Heart right ventricle (tissue), 16 donors: ENCODE measurements around the gene ABHD17C. TPM values are rescaled to one million over a fixed set of nuclear protein-coding genes. Genes with fewer than 3 reads are reported as not detected.

Experiments used
- ATAC-seq, 8 donors: fragments of 200-7000 bp; cut with Tn5 transposase; one replicate each; pipeline ENCODE4 v1.9.1; 2020; ENCODE audit warnings: mild to moderate bottlenecking in 8 of 8, moderate library complexity in 8 of 8, moderate number of reproducible peaks in 1 of 8
- DNase-seq, 2 donors: peaks; one replicate each; pipeline ENCODE4 v3.0.0-alpha.2; 2020
- H3K27ac ChIP-seq, 10 donors: fragments of 200-600 bp; sonication (generic) in 2 of 10; one replicate each; pipeline versions ENCODE4 v1.5.0 to v1.8.0; 2020 to 2022; ENCODE audit warnings: mild to moderate bottlenecking in 3 of 10
- H3K27me3 ChIP-seq, 7 donors: fragments of 200-600 bp; one replicate each; pipeline ENCODE4 v1.8.0; 2021 to 2022; ENCODE audit warnings: mild to moderate bottlenecking in 2 of 7
- H3K36me3 ChIP-seq, 9 donors: fragments of 200-600 bp; sonication (generic) in 1 of 9; one replicate each; pipeline versions ENCODE4 v1.5.0 to v1.8.0; 2020 to 2022; ENCODE audit warnings: mild to moderate bottlenecking in 2 of 9
- H3K4me1 ChIP-seq, 9 donors: fragments of 200-600 bp; sonication (generic) in 1 of 9; one replicate each; pipeline versions ENCODE4 v1.5.0 to v1.8.0; 2020 to 2022; ENCODE audit warnings: mild to moderate bottlenecking in 4 of 9
- H3K4me3 ChIP-seq, 10 donors: fragments of 200-600 bp; sonication (generic) in 2 of 10; one replicate each; pipeline versions ENCODE4 v1.5.0 to v1.8.0; 2020 to 2022; ENCODE audit warnings: mild to moderate bottlenecking in 7 of 10, moderate library complexity in 2 of 10
- H3K9me3 ChIP-seq, 11 donors: fragments of 200-600 bp in 10 of 11; sonication (generic) in 2 of 11; one replicate each; pipeline versions ENCODE4 v1.5.0 to v1.8.0; 2013 to 2022; ENCODE audit warnings: mild to moderate bottlenecking in 2 of 11, control low read depth in 1 of 11, moderate library complexity in 1 of 11
- CTCF ChIP-seq, 9 donors: fragments of 200-600 bp; sonication (generic) in 2 of 9; IDR thresholded peaks; one replicate each; pipeline versions ENCODE4 v1.5.0 to v1.8.0; 2021 to 2022; ENCODE audit warnings: antibody characterized with exemption in 9 of 9, mild to moderate bottlenecking in 5 of 9, moderate library complexity in 1 of 9
- WGBS, 2 donors: extraction: QIAGEN DNeasy Blood & Tissue Kit; methylation state at CpG; one replicate each; pipeline ENCODE4 v1.1.7; 2013; ENCODE audit warnings: inconsistent platforms in 1 of 2; 5-methylcytosine and 5-hydroxymethylcytosine counted together
- intact Hi-C, 10 donors: fragments of 100-400 bp; cut with DNase I; formaldehyde crosslinking; loops; one replicate each; pipeline versions ENCODE4 v1.11.1 to v1.14.2; 2022
- polyA plus RNA-seq, 2 donors: library from polyadenylated mRNA; stranded (reverse); fragments of 200-250 nt; gene quantifications; one replicate each; pipeline ENCODE4 v1.2.3, GENCODE V29; 2013
- total RNA-seq, 10 donors: library from RNA; stranded (reverse); fragmentation: NEBNext Ultra II Directional in 3 of 10; extraction: Animal tissue kit (Norgen Biotek cat#: 25700) in 3 of 10; gene quantifications; one replicate each; pipeline versions ENCODE4 v1.2.1 to v1.2.4, GENCODE V29; 2021 to 2023
- donor health status: Arrhythmogenic right ventricular cardiomyopathy.
- donor health status: ischemic (EF 13 %, LVEDD 7.1; RV severe dilation, severe dysfunction).
- donor health status: healthy with polysubstance abuse.
- donor health status: DM: no; HTN: yes; CAD: no.
- donor health status: DM: no; HTN: no; CAD: no.
- donor health status: ischemic (EF 25% LVEDD 6.9; RV normal size, moderate dysfunction).
- donor health status: ischemic (EF 25% LVEDD 5.7; RV mildly dilated, moderate dysfunction).
- donor health status: healthy.
- donor health status: DM: yes; HTN: yes; CAD: no.
- donor health status: Ischemic cardiomyopathy.
- donor health status: ischemic (EF 35%, LVEDD 5.7; RV mildly dilated, moderate dysfunction).
- donor health status: nonischemic (EF 11% LVEDD 7.7; RV severe dilation, severe dysfunction).
- donor health status: DM: yes; HTN: yes; CAD: no.
- donor health status: PGD.
- donor health status: ischemic (EF 29% LVEDD 5.4; RV normal size, mild dysfunction).
- donor health status: nonischemic (EF 23%, LVEDD 6.1; RV moderate dilation, normal function).

The ABHD17C gene
- total and polyA plus RNA-seq, 12 donors: 2.3 to 8.5 (median 4.2) TPM

GRCh38 chr15:80800067-80800466, 105.0 kb downstream of the ABHD17C start:
- H3K4me3 ChIP-seq: no peak overlapping the region
- no peaks in the 10 kb centered on the region for H3K36me3 ChIP-seq
- no peak for ATAC-seq
- H3K9me3 ChIP-seq: no peaks in the 10 kb centered on the region
- H3K4me1 ChIP-seq: peaks cover 0 to 10% (median 0%) of the 10 kb centered on the region in 9 donors
- intact Hi-C loops: no loop called here
- no peak overlapping the region for H3K27ac ChIP-seq
- peaks cover 0 to 2% (median 0%) of the 10 kb centered on the region in 7 donors for H3K27me3 ChIP-seq
- 66 to 84% methylated on average over 5 of the region's 5 CpGs for WGBS, 2 donors
- TF ChIP-seq CTCF (IDR thresholded peaks at IDR 0.05): no peak
- no peak for DNase-seq

GRCh38 chr15:80801891-80802680, 107.0 kb downstream of the ABHD17C start:
- ATAC-seq (peak in 6 of 8 donors; percentile 34 to 95 (median 72)), DNase-seq (peak; percentile 14 to 15)
- no peaks in the 10 kb centered on the region for H3K9me3 ChIP-seq
- TF ChIP-seq CTCF (IDR thresholded peaks at IDR 0.05): no peak
- 61 to 71% methylated on average over 10 of the region's 10 CpGs for WGBS, 2 donors
- peak overlapping the region in 1 of 10 donors; percentile 16 for H3K27ac ChIP-seq
- H3K4me1 ChIP-seq: peaks cover 0 to 10% (median 0%) of the 10 kb centered on the region in 9 donors
- no peaks in the 10 kb centered on the region for H3K27me3 ChIP-seq
- no peak overlapping the region for H3K4me3 ChIP-seq
- intact Hi-C loops: no loop called here
- H3K36me3 ChIP-seq: no peaks in the 10 kb centered on the region

GRCh38 chr15:80803580-80804525, 108.7 kb downstream of the ABHD17C start:
- no peak for TF ChIP-seq CTCF (IDR thresholded peaks at IDR 0.05)
- Histone ChIP-seq H3K27ac (no peak overlapping the region), H3K4me3 (no peak overlapping the region), H3K36me3 (no peaks in the 10 kb centered on the region), H3K9me3 (no peaks in the 10 kb centered on the region), H3K4me1 (peaks cover 0 to 10% (median 0%) of the 10 kb centered on the region in 9 donors), H3K27me3 (no peaks in the 10 kb centered on the region)
- intact Hi-C loops: no loop called here
- WGBS, 2 donors: 92 to 95% methylated on average over 7 of the region's 7 CpGs
- ATAC-seq: no peak
- no peak for DNase-seq

- Histone ChIP-seq H3K27ac (no peak overlapping the region), H3K9me3 (no peaks in the 10 kb centered on the region), H3K36me3 (no peaks in the 10 kb centered on the region), H3K27me3 (no peaks in the 10 kb centered on the region), H3K4me3 (no peak overlapping the region), H3K4me1 (peaks cover 0 to 10% (median 0%) of the 10 kb centered on the region in 9 donors)
- WGBS, 2 donors: 66 to 67% methylated on average over 10 of the region's 10 CpGs
- no peak for TF ChIP-seq CTCF (IDR thresholded peaks at IDR 0.05)
- ATAC-seq (no peak), DNase-seq (no peak)
- intact Hi-C loops: no loop called here
Measured at GRCh38 chr15:80804970-80805495, 109.9 kb downstream of the ABHD17C start.
